NT2/D1 (cell line): Measurements from ENCODE around the gene HHIPL1.
A peak's percentile ranks its signal among the peaks of the same experiment; 100 is the strongest.

Source experiments
- DNase-seq: peaks from one replicate; pipeline ENCODE4 v3.0.0-alpha.2; 2011; ENCODE audit warnings: low read depth, low spot score
- H3K27me3 ChIP-seq: 2 replicates; pipeline ENCODE4 v1.6.0; 2011; ENCODE audit warnings: mild to moderate bottlenecking; ENCODE audit not compliant: insufficient read length, insufficient read depth
- H3K36me3 ChIP-seq: 2 replicates; pipeline ENCODE4 v1.6.1; 2011; ENCODE audit warnings: mild to moderate bottlenecking, low read length, mixed read lengths; ENCODE audit not compliant: insufficient read depth, insufficient read length
- H3K4me1 ChIP-seq: 2 replicates; pipeline ENCODE4 v1.5.1; 2011; ENCODE audit not compliant: insufficient read depth, insufficient read length
- H3K4me3 ChIP-seq: 2 replicates; pipeline ENCODE4 v1.5.1; 2011; ENCODE audit warnings: low read depth; ENCODE audit not compliant: insufficient read length
- H3K9ac ChIP-seq: 2 replicates; pipeline ENCODE4 v1.6.0; 2011; ENCODE audit warnings: low read depth; ENCODE audit not compliant: insufficient read length
- H3K9me3 ChIP-seq: 2 replicates; pipeline ENCODE4 v1.5.1; 2011; ENCODE audit warnings: mild to moderate bottlenecking, low read length; ENCODE audit not compliant: insufficient read depth
- SUZ12 ChIP-seq: IDR thresholded peaks from 2 replicates; pipeline ENCODE4 v1.6.1; 2011; ENCODE audit not compliant: insufficient read length, insufficient read depth; ENCODE audit errors: extremely low read depth
- YY1 ChIP-seq: IDR thresholded peaks from 2 replicates; pipeline ENCODE4 v1.6.1; 2011; ENCODE audit not compliant: insufficient read length, insufficient read depth
- ZNF274 ChIP-seq: IDR thresholded peaks from 2 replicates; pipeline ENCODE4 v1.6.1; 2011; ENCODE audit warnings: mild to moderate bottlenecking, low read depth, low read length

The HHIPL1 gene

GRCh38 chr14:99612738-99613330 lies 32.1 kb upstream of the HHIPL1 start:
- Histone ChIP-seq H3K9ac (no peak overlapping the region), H3K36me3 (no peaks in the 10 kb centered on the region), H3K4me1 (no peaks in the 10 kb centered on the region), H3K4me3 (no peak overlapping the region), H3K27me3 (no peaks in the 10 kb centered on the region), H3K9me3 (no peaks in the 10 kb centered on the region)
- TF ChIP-seq YY1 (no peak), ZNF274 (no peak), SUZ12 (no peak)
- no peak for DNase-seq

- no peak overlapping the region for H3K4me3 ChIP-seq
- H3K27me3 ChIP-seq, result no peaks in the 10 kb centered on the region
- DNase-seq, result no peak
- H3K9ac ChIP-seq, result no peak overlapping the region
- H3K4me1 ChIP-seq, result peaks cover 7% of the 10 kb centered on the region
- TF ChIP-seq ZNF274 (no peak), SUZ12 (no peak), YY1 (no peak)
- no peaks in the 10 kb centered on the region for H3K9me3 ChIP-seq
- H3K36me3 ChIP-seq, result no peaks in the 10 kb centered on the region
These were observed 29.3 kb upstream of the HHIPL1 start for GRCh38 chr14:99615497-99616157.

GRCh38 chr14:99616832-99617800 lies 27.8 kb upstream of the HHIPL1 start:
- H3K36me3 ChIP-seq, result no peaks in the 10 kb centered on the region
- no peaks in the 10 kb centered on the region for H3K9me3 ChIP-seq
- no peak for DNase-seq
- peaks cover 9% of the 10 kb centered on the region for H3K4me1 ChIP-seq
- TF ChIP-seq ZNF274, result no peak
- TF ChIP-seq SUZ12, result no peak
- no peak for TF ChIP-seq YY1
- H3K27me3 ChIP-seq, result no peaks in the 10 kb centered on the region
- no peak overlapping the region for H3K9ac ChIP-seq
- no peak overlapping the region for H3K4me3 ChIP-seq

- Histone ChIP-seq H3K27me3 (no peaks in the 10 kb centered on the region), H3K9me3 (no peaks in the 10 kb centered on the region), H3K4me3 (no peak overlapping the region), H3K36me3 (no peaks in the 10 kb centered on the region), H3K4me1 (peaks cover 18% of the 10 kb centered on the region), H3K9ac (no peak overlapping the region)
- no peak for DNase-seq
- TF ChIP-seq SUZ12 (no peak), YY1 (no peak)
These were observed 24.8 kb upstream of the HHIPL1 start for GRCh38 chr14:99619835-99620834.

GRCh38 chr14:99621948-99622347 lies 23.0 kb upstream of the HHIPL1 start:
- no peak for DNase-seq
- Histone ChIP-seq H3K9ac (peak overlapping the region; percentile 18), H3K27me3 (no peaks in the 10 kb centered on the region), H3K9me3 (no peaks in the 10 kb centered on the region), H3K4me1 (peaks cover 18% of the 10 kb centered on the region), H3K4me3 (no peak overlapping the region), H3K36me3 (no peaks in the 10 kb centered on the region)
- TF ChIP-seq ZNF274 (no peak), SUZ12 (no peak), YY1 (no peak)

- Histone ChIP-seq H3K36me3 (no peaks in the 10 kb centered on the region), H3K27me3 (no peaks in the 10 kb centered on the region), H3K9me3 (no peaks in the 10 kb centered on the region), H3K4me3 (no peak overlapping the region), H3K4me1 (peaks cover 17% of the 10 kb centered on the region), H3K9ac (no peak overlapping the region)
- no peak for TF ChIP-seq SUZ12
- no peak for TF ChIP-seq ZNF274
- no peak for TF ChIP-seq YY1
- no peak for DNase-seq
These were observed 20.9 kb upstream of the HHIPL1 start for GRCh38 chr14:99624024-99624423.
